ENCODE data around the gene CREB5. TPM values are rescaled to one million over a fixed set of nuclear protein-coding genes. Genes with fewer than 3 reads are reported as not detected.

Gene CREB5
- total RNA-seq, 1 donor from 2014 or later: 13.6 TPM

- H3K27me3 Mint-ChIP-seq (ENCODE audit: low read depth): no peaks in the 10 kb centered on the region
These were observed 396.6 kb downstream of the CREB5 start for GRCh38 chr7:28808796-28809533.

GRCh38 chr7:28811008-28811407, 398.7 kb downstream of the CREB5 start:
- TF ChIP-seq, protein P1, sequence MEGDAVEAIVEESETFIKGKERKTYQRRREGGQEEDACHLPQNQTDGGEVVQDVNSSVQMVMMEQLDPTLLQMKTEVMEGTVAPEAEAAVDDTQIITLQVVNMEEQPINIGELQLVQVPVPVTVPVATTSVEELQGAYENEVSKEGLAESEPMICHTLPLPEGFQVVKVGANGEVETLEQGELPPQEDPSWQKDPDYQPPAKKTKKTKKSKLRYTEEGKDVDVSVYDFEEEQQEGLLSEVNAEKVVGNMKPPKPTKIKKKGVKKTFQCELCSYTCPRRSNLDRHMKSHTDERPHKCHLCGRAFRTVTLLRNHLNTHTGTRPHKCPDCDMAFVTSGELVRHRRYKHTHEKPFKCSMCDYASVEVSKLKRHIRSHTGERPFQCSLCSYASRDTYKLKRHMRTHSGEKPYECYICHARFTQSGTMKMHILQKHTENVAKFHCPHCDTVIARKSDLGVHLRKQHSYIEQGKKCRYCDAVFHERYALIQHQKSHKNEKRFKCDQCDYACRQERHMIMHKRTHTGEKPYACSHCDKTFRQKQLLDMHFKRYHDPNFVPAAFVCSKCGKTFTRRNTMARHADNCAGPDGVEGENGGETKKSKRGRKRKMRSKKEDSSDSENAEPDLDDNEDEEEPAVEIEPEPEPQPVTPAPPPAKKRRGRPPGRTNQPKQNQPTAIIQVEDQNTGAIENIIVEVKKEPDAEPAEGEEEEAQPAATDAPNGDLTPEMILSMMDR (IDR thresholded peaks at IDR 0.05; ENCODE audit: unreplicated experiment): no peak
- H3K36me3 Mint-ChIP-seq: peaks cover 5% of the 10 kb centered on the region
- H3K27ac Mint-ChIP-seq: no peak overlapping the region
- H3K27me3 Mint-ChIP-seq (ENCODE audit: low read depth): no peaks in the 10 kb centered on the region
- H3K4me1 Mint-ChIP-seq: peaks cover 5% of the 10 kb centered on the region
- DNase-seq (ENCODE audit: low spot score in 2 of 2, unreplicated experiment in 2 of 2): no peak
- H3K4me3 Mint-ChIP-seq: no peak overlapping the region
- H3K9me3 Mint-ChIP-seq: no peaks in the 10 kb centered on the region

More at GRCh38 chr7:28808796-28809533, 396.6 kb downstream of the CREB5 start:
- H3K27ac Mint-ChIP-seq: no peak overlapping the region
- no peaks in the 10 kb centered on the region for H3K9me3 Mint-ChIP-seq
- peaks cover 5% of the 10 kb centered on the region for H3K4me1 Mint-ChIP-seq
- peaks cover 18% of the 10 kb centered on the region for H3K36me3 Mint-ChIP-seq
- H3K4me3 Mint-ChIP-seq: no peak overlapping the region
- no peak for DNase-seq (ENCODE audit: low spot score in 2 of 2, unreplicated experiment in 2 of 2)
- TF ChIP-seq, protein P1 (IDR thresholded peaks at IDR 0.05; ENCODE audit: unreplicated experiment): no peak

DNA sequence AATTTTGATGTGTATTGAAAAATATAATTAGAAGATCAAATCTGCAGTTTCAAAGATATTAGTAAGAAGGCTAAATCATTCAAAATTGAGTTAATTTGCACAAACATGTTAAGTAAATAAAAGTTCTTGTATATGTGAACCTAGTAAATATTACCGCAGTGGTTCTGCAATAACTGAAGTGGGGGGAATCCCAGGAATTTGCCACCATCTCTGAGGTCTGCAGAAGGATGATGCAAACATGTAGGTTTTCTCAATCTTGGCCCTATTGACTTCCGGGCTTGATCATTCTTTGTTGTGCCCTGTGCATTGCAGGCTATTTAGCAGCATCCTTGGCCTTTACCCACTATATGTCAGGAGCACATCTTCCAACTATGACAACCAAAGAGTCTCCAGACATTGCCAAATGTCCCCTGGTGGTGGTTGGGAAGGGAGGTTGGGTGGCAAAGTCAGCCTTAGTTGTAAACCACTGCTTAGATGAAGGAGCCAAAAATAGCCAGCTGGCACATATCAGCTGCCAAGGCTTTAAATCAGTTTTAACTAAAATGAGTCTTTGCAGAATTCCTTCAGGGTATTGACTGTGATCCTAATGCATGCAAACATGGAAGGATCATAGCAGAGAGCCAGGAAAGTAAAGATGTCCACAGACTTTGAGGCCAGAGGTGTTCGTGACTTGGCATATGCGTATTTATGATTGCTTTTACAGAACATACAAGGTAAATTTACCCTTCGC, 399.5 kb downstream of the CREB5 start:
- TF ChIP-seq, protein P1 (IDR thresholded peaks at IDR 0.05; ENCODE audit: unreplicated experiment): no peak
- Mint-ChIP-seq H3K4me3 (no peak overlapping the region), H3K9me3 (no peaks in the 10 kb centered on the region), H3K27me3 (ENCODE audit: low read depth) (no peaks in the 10 kb centered on the region), H3K27ac (no peak overlapping the region), H3K36me3 (peaks cover 5% of the 10 kb centered on the region), H3K4me1 (peaks cover 5% of the 10 kb centered on the region)
- DNase-seq (ENCODE audit: low spot score in 2 of 2, unreplicated experiment in 2 of 2): no peak

DNA sequence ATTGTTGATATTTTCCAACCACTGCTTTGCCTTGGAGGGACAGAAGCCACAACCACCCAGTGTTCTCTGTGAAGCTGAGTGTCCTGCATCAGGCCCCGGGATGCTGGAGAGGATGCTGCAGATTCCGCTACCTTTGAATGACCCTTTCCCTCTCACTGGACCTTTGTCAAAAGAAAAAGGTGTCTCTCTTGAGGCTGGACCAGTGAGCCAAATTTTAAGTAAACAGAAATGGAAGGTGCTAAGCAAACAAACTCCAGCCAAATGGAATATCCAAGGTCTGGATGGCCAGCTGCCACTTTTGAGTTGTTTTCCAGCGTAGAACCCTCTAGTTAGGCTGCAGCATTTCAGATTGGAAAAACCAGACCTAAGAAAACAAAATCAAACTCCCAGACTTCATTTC, 400.3 kb downstream of the CREB5 start:
- Mint-ChIP-seq H3K27me3 (ENCODE audit: low read depth) (no peaks in the 10 kb centered on the region), H3K4me1 (peaks cover 2% of the 10 kb centered on the region), H3K27ac (no peak overlapping the region), H3K4me3 (no peak overlapping the region), H3K9me3 (no peaks in the 10 kb centered on the region), H3K36me3 (peaks cover 5% of the 10 kb centered on the region)
- TF ChIP-seq, protein P1 (IDR thresholded peaks at IDR 0.05; ENCODE audit: unreplicated experiment): no peak
- DNase-seq (ENCODE audit: low spot score in 2 of 2, unreplicated experiment in 2 of 2): no peak

DNA sequence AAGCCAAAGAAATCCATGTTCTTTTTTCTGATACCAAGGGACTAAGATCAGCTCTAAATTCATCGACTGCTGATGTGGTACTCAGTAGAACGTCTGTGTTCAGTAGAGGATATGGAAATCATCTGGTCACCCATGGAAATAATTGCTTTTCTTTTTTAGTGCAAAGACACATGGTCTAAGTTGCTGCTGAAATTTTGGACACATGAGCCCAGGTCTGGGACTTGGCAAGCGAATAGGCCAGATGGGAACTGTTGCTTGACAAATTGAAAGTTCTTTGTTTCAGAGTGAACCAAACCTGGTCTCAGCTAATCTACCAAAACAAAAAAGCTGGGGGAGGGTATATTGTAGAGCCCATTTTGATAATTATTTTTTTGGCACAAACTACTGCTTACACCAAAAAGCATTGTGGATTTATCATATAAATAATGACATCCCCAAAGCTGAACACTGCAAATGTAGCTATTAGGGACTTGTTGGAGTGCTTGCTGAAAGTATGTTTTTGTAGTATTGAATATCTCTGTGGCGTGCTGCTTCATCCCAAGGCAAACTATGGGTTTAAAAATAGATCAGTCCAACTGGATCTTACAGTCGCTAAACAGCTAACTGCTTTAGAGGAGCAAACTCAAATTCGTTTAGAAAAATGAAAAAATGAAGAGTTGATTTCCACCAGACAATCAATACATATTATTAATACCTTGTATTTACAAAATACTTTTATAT, 401.1 kb downstream of the CREB5 start:
- Mint-ChIP-seq H3K36me3 (peaks cover 9% of the 10 kb centered on the region), H3K27ac (no peak overlapping the region), H3K9me3 (no peaks in the 10 kb centered on the region), H3K27me3 (ENCODE audit: low read depth) (no peaks in the 10 kb centered on the region), H3K4me3 (no peak overlapping the region), H3K4me1 (peaks cover 2% of the 10 kb centered on the region)
- DNase-seq (ENCODE audit: low spot score in 2 of 2, unreplicated experiment in 2 of 2): no peak
- TF ChIP-seq, protein P1 (IDR thresholded peaks at IDR 0.05; ENCODE audit: unreplicated experiment): no peak

Data from mesothelial cell of epicardium (in vitro differentiated cells).